Right hindlimb (tissue), 1 donor: ENCODE data around the gene TOMM70.
"Not testable (repeated sequence)": the region's sequence is repeated elsewhere in the genome, so short reads cannot be mapped to it uniquely, and the experiment has no call there.

Experiments used
- DNase-seq: peaks from one replicate; pipeline ENCODE4 v3.0.0-alpha.2; 2018

Gene TOMM70

GRCh38 chr3:100361897-100362296, 39.0 kb downstream of the TOMM70 start:
- no peak for DNase-seq

GRCh38 chr3:100360757-100361496, 40.0 kb downstream of the TOMM70 start:
- DNase-seq: no peak

GRCh38 chr3:100359035-100359434, 41.9 kb downstream of the TOMM70 start:
- no peak for DNase-seq

- DNase-seq: no peak
These were observed 42.5 kb downstream of the TOMM70 start for GRCh38 chr3:100358413-100358812.

- DNase-seq: no peak
These were observed 46.0 kb downstream of the TOMM70 start for GRCh38 chr3:100354850-100355249.

- no peak for DNase-seq
These were observed 48.3 kb downstream of the TOMM70 start for GRCh38 chr3:100352296-100353231.

GRCh38 chr3:100351770-100352169, 49.1 kb downstream of the TOMM70 start:
- DNase-seq: not testable (repeated sequence)

- no peak for DNase-seq
These were observed 52.2 kb downstream of the TOMM70 start for GRCh38 chr3:100348727-100349126.

- no peak for DNase-seq
These were observed 60.4 kb downstream of the TOMM70 start for GRCh38 chr3:100340527-100340926.

- no peak for DNase-seq
These were observed 61.1 kb downstream of the TOMM70 start for GRCh38 chr3:100339786-100340185.

- no peak for DNase-seq
These were observed 62.0 kb downstream of the TOMM70 start for GRCh38 chr3:100338911-100339310.

GRCh38 chr3:100336229-100336628, 64.7 kb downstream of the TOMM70 start:
- DNase-seq: not testable (repeated sequence)

- DNase-seq: no peak
These were observed 65.5 kb downstream of the TOMM70 start for GRCh38 chr3:100335434-100335833.

- peak; percentile 86 for DNase-seq
These were observed 66.2 kb downstream of the TOMM70 start, which contains the start of gene NIT2 for GRCh38 chr3:100334488-100335351. Gene NIT2 (plus strand): TSS chr3:100334757. CDS start chr3:100334792, 35 bp downstream.

GRCh38 chr3:100333970-100334487, 66.9 kb downstream of the TOMM70 start:
- DNase-seq: peak; percentile 27

GRCh38 chr3:100333051-100333450, 67.8 kb downstream of the TOMM70 start:
- DNase-seq: no peak

GRCh38 chr3:100331660-100332059, 69.2 kb downstream of the TOMM70 start:
- no peak for DNase-seq

- DNase-seq: no peak
These were observed 70.2 kb downstream of the TOMM70 start for GRCh38 chr3:100330651-100331050.

- DNase-seq: no peak
These were observed 70.9 kb downstream of the TOMM70 start for GRCh38 chr3:100329800-100330489.

- DNase-seq: not testable (repeated sequence)
These were observed 73.5 kb downstream of the TOMM70 start for GRCh38 chr3:100327377-100327776.

GRCh38 chr3:100325827-100326226, 75.1 kb downstream of the TOMM70 start:
- no peak for DNase-seq

- DNase-seq: no peak
These were observed 76.8 kb downstream of the TOMM70 start for GRCh38 chr3:100324044-100324443.
